Measurements from ENCODE around the gene CLC. TPM values are rescaled to one million over a fixed set of nuclear protein-coding genes. Genes with fewer than 3 reads are reported as not detected.

Gene CLC
- total RNA-seq, 2 experiments from 2014 or later = not detected

GRCh38 chr19:39752795-39753194 is 15.0 kb upstream of the CLC start:
- Histone ChIP-seq H3K36me3 (ENCODE audit: insufficient read depth, low read length) (no peaks in the 10 kb centered on the region), H3K4me1 (ENCODE audit: insufficient read depth, low read length) (no peaks in the 10 kb centered on the region), H3K9me3 (ENCODE audit: control insufficient read depth in 1 of 2, insufficient read depth in 1 of 2, low read length in 2 of 2) (no peaks in the 10 kb centered on the region), H3K27ac (ENCODE audit: low read depth in 1 of 2, low read length in 2 of 2) (no peak overlapping the region), H3K27me3 (ENCODE audit: control insufficient read depth in 1 of 2, insufficient read depth in 2 of 2, low read length in 2 of 2) (peaks cover 11 to 17% of the 10 kb centered on the region in 2 experiments), H3K4me3 (ENCODE audit: low read length) (no peak overlapping the region)
- TF ChIP-seq, protein P1, sequence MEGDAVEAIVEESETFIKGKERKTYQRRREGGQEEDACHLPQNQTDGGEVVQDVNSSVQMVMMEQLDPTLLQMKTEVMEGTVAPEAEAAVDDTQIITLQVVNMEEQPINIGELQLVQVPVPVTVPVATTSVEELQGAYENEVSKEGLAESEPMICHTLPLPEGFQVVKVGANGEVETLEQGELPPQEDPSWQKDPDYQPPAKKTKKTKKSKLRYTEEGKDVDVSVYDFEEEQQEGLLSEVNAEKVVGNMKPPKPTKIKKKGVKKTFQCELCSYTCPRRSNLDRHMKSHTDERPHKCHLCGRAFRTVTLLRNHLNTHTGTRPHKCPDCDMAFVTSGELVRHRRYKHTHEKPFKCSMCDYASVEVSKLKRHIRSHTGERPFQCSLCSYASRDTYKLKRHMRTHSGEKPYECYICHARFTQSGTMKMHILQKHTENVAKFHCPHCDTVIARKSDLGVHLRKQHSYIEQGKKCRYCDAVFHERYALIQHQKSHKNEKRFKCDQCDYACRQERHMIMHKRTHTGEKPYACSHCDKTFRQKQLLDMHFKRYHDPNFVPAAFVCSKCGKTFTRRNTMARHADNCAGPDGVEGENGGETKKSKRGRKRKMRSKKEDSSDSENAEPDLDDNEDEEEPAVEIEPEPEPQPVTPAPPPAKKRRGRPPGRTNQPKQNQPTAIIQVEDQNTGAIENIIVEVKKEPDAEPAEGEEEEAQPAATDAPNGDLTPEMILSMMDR (IDR thresholded peaks at IDR 0.05) = no peak
- no peak for ATAC-seq (ENCODE audit: poor library complexity)
- no peaks in the 10 kb centered on the region for H3K36me3 Mint-ChIP-seq (ENCODE audit: low read depth)
- CTCF ChIA-PET = no interaction called here
- H3K9me3 Mint-ChIP-seq = no peaks in the 10 kb centered on the region
- H3K27me3 Mint-ChIP-seq = peaks cover 24% of the 10 kb centered on the region
- H3K27ac Mint-ChIP-seq = no peak overlapping the region
- no peak for DNase-seq
- POLR2A ChIA-PET = no interaction called here
- H3K4me1 Mint-ChIP-seq (ENCODE audit: low read depth) = no peaks in the 10 kb centered on the region
- intact Hi-C loops (cut with DNase I, micrococcal nuclease) = no loop called here
- H3K4me3 Mint-ChIP-seq = no peak overlapping the region

GRCh38 chr19:39752390-39752789 is 14.6 kb upstream of the CLC start:
- Mint-ChIP-seq H3K9me3 (no peaks in the 10 kb centered on the region), H3K4me1 (ENCODE audit: low read depth) (no peaks in the 10 kb centered on the region), H3K4me3 (no peak overlapping the region), H3K27ac (no peak overlapping the region), H3K27me3 (peaks cover 20% of the 10 kb centered on the region), H3K36me3 (ENCODE audit: low read depth) (no peaks in the 10 kb centered on the region)
- no peaks in the 10 kb centered on the region for H3K9me3 ChIP-seq (ENCODE audit: control insufficient read depth in 1 of 2, insufficient read depth in 1 of 2, low read length in 2 of 2)
- intact Hi-C loops (cut with DNase I, micrococcal nuclease) = no loop called here
- DNase-seq (no peak), ATAC-seq (ENCODE audit: poor library complexity) (no peak)
- ChIA-PET POLR2A (no interaction called here), CTCF (no interaction called here)
- peaks cover 7 to 15% of the 10 kb centered on the region in 2 experiments for H3K27me3 ChIP-seq (ENCODE audit: control insufficient read depth in 1 of 2, insufficient read depth in 2 of 2, low read length in 2 of 2)
- no peaks in the 10 kb centered on the region for H3K36me3 ChIP-seq (ENCODE audit: insufficient read depth, low read length)
- H3K4me1 ChIP-seq (ENCODE audit: insufficient read depth, low read length) = no peaks in the 10 kb centered on the region
- no peak overlapping the region for H3K27ac ChIP-seq (ENCODE audit: low read depth in 1 of 2, low read length in 2 of 2)
- H3K4me3 ChIP-seq (ENCODE audit: low read length) = no peak overlapping the region
- TF ChIP-seq, protein P1 (IDR thresholded peaks at IDR 0.05) = no peak

- no peaks in the 10 kb centered on the region for H3K36me3 ChIP-seq (ENCODE audit: insufficient read depth, low read length)
- no peak for DNase-seq
- H3K27ac Mint-ChIP-seq = no peak overlapping the region
- H3K4me3 Mint-ChIP-seq = no peak overlapping the region
- no peak overlapping the region for H3K4me3 ChIP-seq (ENCODE audit: low read length)
- POLR2A ChIA-PET = no interaction called here
- no peaks in the 10 kb centered on the region for H3K9me3 Mint-ChIP-seq
- CTCF ChIA-PET = no interaction called here
- H3K4me1 Mint-ChIP-seq (ENCODE audit: low read depth) = no peaks in the 10 kb centered on the region
- intact Hi-C loops (cut with DNase I, micrococcal nuclease) = no loop called here
- no peaks in the 10 kb centered on the region for H3K9me3 ChIP-seq (ENCODE audit: control insufficient read depth in 1 of 2, insufficient read depth in 1 of 2, low read length in 2 of 2)
- H3K4me1 ChIP-seq (ENCODE audit: insufficient read depth, low read length) = no peaks in the 10 kb centered on the region
- H3K36me3 Mint-ChIP-seq (ENCODE audit: low read depth) = no peaks in the 10 kb centered on the region
- peaks cover 30% of the 10 kb centered on the region for H3K27me3 Mint-ChIP-seq
- ATAC-seq (ENCODE audit: poor library complexity) = no peak
- no peak overlapping the region for H3K27ac ChIP-seq (ENCODE audit: low read depth in 1 of 2, low read length in 2 of 2)
- peaks cover 8 to 10% of the 10 kb centered on the region in 2 experiments for H3K27me3 ChIP-seq (ENCODE audit: control insufficient read depth in 1 of 2, insufficient read depth in 2 of 2, low read length in 2 of 2)
- TF ChIP-seq, protein P1 (IDR thresholded peaks at IDR 0.05) = no peak
Observed at GRCh38 chr19:39749981-39750380, 12.2 kb upstream of the CLC start.
